ENCODE results near the gene NEK2.

The NEK2 gene

DNA sequence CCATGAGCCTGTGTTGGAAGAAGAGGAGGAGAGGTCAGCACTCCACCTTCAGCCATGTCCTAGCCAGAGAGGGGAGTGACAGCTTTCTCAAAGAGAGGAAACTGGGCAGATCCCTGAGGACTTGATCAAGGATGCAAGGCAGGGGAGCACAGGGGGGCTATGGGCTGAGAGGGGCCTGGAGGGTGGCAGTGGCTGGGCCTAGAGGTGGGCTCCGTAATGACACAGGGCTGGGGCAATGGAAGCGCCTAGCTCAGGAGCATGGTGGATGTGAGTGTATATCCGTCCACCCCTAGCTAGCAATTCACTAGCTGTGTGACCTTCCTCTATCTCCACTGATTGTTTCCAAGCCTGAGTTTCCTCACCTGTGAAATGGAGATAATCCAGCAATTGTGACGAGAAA is 32.6 kb downstream of the NEK2 start:
- TF ChIP-seq FOXM1 (IDR thresholded peaks at IDR 0.05; ENCODE audit: borderline replicate concordance, low read depth), result no peak
- TF ChIP-seq, protein P1, sequence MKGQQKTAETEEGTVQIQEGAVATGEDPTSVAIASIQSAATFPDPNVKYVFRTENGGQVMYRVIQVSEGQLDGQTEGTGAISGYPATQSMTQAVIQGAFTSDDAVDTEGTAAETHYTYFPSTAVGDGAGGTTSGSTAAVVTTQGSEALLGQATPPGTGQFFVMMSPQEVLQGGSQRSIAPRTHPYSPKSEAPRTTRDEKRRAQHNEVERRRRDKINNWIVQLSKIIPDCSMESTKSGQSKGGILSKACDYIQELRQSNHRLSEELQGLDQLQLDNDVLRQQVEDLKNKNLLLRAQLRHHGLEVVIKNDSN (IDR thresholded peaks at IDR 0.05), result no peak

DNA sequence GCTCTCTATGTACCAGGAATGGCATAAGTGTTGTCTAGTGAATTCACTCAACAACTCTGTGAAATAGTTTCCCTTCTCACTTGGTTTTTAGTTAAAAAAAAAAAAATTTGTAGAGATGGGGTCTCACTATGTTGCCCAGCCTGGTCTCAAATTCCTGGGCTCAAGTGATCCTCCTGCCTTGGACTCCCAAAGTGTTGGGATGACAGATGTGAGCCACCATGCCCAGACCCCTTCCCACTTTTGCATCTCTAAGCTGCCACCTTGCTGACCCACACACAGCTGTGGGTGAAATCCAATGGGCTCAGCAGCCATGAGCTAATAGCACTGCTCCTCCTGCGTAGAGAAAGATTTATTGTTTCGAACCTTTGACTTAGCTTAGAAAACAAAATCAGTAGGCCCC is 33.5 kb downstream of the NEK2 start:
- TF ChIP-seq, protein P2, sequence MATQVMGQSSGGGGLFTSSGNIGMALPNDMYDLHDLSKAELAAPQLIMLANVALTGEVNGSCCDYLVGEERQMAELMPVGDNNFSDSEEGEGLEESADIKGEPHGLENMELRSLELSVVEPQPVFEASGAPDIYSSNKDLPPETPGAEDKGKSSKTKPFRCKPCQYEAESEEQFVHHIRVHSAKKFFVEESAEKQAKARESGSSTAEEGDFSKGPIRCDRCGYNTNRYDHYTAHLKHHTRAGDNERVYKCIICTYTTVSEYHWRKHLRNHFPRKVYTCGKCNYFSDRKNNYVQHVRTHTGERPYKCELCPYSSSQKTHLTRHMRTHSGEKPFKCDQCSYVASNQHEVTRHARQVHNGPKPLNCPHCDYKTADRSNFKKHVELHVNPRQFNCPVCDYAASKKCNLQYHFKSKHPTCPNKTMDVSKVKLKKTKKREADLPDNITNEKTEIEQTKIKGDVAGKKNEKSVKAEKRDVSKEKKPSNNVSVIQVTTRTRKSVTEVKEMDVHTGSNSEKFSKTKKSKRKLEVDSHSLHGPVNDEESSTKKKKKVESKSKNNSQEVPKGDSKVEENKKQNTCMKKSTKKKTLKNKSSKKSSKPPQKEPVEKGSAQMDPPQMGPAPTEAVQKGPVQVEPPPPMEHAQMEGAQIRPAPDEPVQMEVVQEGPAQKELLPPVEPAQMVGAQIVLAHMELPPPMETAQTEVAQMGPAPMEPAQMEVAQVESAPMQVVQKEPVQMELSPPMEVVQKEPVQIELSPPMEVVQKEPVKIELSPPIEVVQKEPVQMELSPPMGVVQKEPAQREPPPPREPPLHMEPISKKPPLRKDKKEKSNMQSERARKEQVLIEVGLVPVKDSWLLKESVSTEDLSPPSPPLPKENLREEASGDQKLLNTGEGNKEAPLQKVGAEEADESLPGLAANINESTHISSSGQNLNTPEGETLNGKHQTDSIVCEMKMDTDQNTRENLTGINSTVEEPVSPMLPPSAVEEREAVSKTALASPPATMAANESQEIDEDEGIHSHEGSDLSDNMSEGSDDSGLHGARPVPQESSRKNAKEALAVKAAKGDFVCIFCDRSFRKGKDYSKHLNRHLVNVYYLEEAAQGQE (IDR thresholded peaks at IDR 0.05; ENCODE audit: low read depth), result no peak
- TF ChIP-seq TCF12 (IDR thresholded peaks at IDR 0.05; ENCODE audit: low read depth) (no peak), FOXM1 (IDR thresholded peaks at IDR 0.05; ENCODE audit: borderline replicate concordance, low read depth) (no peak), ZBTB7A (IDR thresholded peaks at IDR 0.05; ENCODE audit: low read depth) (no peak), CEBPB (IDR thresholded peaks at IDR 0.05) (no peak), TEAD4 (IDR thresholded peaks at IDR 0.05) (no peak), EP300 (IDR thresholded peaks at IDR 0.05; ENCODE audit: borderline replicate concordance) (no peak), TAF1 (IDR thresholded peaks at IDR 0.05; ENCODE audit: low read depth) (no peak), EGR1 (IDR thresholded peaks at IDR 0.05) (no peak), RAD21 (IDR thresholded peaks at IDR 0.05; ENCODE audit: low read depth) (no peak), YY1 (IDR thresholded peaks at IDR 0.05; ENCODE audit: low read depth) (no peak), CREB1 (IDR thresholded peaks at IDR 0.05; ENCODE audit: low read depth) (no peak)
- TF ChIP-seq, protein P3, sequence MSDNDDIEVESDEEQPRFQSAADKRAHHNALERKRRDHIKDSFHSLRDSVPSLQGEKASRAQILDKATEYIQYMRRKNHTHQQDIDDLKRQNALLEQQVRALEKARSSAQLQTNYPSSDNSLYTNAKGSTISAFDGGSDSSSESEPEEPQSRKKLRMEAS (IDR thresholded peaks at IDR 0.05), result no peak
- TF ChIP-seq, protein P1 (IDR thresholded peaks at IDR 0.05), result no peak

DNA sequence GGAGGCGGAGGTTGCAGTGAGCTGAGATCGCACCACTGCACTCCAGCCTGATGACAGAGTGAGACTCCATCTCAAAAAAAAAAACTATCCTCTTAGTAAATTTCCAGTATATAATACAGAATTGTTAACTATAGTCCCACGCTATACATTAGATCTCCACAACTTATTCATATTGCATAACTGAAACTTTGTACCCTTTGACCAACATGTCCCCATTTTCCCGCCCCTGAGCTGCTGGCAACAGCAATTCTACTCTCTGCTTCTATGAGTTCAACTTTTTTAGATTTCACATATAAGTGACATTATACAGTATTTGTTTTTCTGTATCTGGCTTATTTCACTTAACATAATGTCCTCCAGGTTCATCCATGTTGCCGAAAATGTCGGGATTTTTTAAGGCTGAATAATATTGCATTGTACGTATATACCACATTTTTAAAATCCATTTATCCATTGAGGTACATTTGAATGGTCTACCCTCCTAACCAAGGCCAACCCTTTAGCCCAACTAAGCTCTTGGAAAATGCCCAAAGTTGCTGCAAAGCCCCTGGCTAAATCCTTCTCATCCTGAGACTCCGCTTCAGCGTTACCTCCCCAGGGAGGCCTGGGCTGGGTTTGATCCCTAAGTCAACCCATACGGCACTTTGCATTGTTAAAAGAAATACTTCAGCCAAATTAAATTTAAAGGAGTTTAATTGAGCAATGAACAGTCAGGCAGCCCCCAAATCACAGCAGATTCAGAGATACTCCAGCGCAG is 34.2 kb downstream of the NEK2 start:
- TF ChIP-seq, protein P3 (IDR thresholded peaks at IDR 0.05), result no peak

DNA sequence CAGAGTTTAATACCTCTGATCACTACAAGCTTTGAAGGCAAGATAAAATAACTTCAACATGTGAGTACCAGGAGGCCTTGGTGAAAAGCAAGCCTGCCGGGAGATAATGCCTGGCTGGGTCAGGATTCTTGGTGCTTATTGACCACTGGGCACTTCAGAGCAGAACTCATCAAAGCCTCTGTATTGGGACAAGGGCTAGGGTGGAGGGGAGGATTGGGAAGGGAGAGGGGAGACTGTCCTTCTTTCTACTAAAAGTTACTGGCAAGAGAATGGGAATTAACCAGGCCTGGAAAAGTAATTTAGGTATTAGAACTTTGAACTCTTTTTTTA is 35.2 kb downstream of the NEK2 start:
- TF ChIP-seq CREB1 (IDR thresholded peaks at IDR 0.05; ENCODE audit: low read depth), result no peak
- no peak for TF ChIP-seq EGR1 (IDR thresholded peaks at IDR 0.05)
- no peak for TF ChIP-seq ZBTB7A (IDR thresholded peaks at IDR 0.05; ENCODE audit: low read depth)
- TF ChIP-seq NFIC (IDR thresholded peaks at IDR 0.05), result no peak
- no peak for TF ChIP-seq TEAD4 (IDR thresholded peaks at IDR 0.05)
- no peak for TF ChIP-seq TAF1 (IDR thresholded peaks at IDR 0.05; ENCODE audit: low read depth)
- TF ChIP-seq, protein P1 (IDR thresholded peaks at IDR 0.05), result no peak
- TF ChIP-seq, protein P3 (IDR thresholded peaks at IDR 0.05), result no peak
- TF ChIP-seq RAD21 (IDR thresholded peaks at IDR 0.05; ENCODE audit: low read depth), result no peak
- TF ChIP-seq YY1 (IDR thresholded peaks at IDR 0.05; ENCODE audit: low read depth), result no peak
- TF ChIP-seq, protein P2 (IDR thresholded peaks at IDR 0.05; ENCODE audit: low read depth), result no peak
- no peak for TF ChIP-seq CEBPB (IDR thresholded peaks at IDR 0.05)
- no peak for TF ChIP-seq TCF12 (IDR thresholded peaks at IDR 0.05; ENCODE audit: low read depth)
- no peak for TF ChIP-seq FOXM1 (IDR thresholded peaks at IDR 0.05; ENCODE audit: borderline replicate concordance, low read depth)
- TF ChIP-seq EP300 (IDR thresholded peaks at IDR 0.05; ENCODE audit: borderline replicate concordance), result no peak

DNA sequence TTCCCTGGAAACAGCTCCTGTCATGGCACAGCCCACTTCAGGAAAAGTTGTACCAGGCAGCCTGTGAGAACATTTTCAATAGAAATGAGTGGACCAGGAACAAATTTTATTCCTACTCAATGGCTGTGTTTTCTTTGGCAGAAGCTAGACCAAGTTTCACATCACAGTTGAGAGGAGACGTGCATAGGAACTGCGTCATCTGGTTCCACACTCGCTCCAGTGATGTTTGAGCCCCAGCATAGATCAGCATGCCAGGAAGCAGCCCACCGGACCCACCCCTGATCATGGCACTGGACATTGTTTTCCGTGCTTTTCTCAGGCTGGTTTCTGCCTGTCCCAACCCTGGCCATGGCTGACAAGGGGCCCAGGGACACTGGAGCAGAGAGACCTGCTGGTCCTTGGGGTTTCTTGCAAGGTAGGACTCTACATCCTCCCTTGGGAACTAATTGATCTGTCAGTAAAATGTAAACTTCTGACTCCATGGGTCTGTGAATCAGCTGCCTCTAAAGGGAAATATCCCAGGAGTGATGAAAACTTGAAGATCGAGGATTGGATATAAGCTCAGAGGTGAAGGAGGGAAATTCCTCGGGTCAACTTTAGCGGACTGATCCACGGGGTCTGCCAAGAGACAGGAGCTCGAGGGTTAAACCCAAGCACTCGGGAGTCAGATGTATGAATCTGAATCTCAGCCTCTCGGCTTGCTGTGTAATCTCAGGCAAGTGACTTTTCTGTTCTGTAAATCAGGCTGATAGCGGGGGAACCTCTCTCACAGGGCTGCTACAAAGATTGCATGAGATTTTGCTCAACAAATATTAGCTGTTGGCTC is 35.7 kb downstream of the NEK2 start:
- no peak for TF ChIP-seq ZBTB7A (IDR thresholded peaks at IDR 0.05; ENCODE audit: low read depth)
- TF ChIP-seq, protein P1 (IDR thresholded peaks at IDR 0.05), result no peak
- TF ChIP-seq CEBPB (IDR thresholded peaks at IDR 0.05), result no peak
- TF ChIP-seq TAF1 (IDR thresholded peaks at IDR 0.05; ENCODE audit: low read depth), result no peak
- no peak for TF ChIP-seq TEAD4 (IDR thresholded peaks at IDR 0.05)
- TF ChIP-seq EGR1 (IDR thresholded peaks at IDR 0.05), result no peak
- TF ChIP-seq NFIC (IDR thresholded peaks at IDR 0.05), result no peak
- no peak for TF ChIP-seq RAD21 (IDR thresholded peaks at IDR 0.05; ENCODE audit: low read depth)
- TF ChIP-seq TCF12 (IDR thresholded peaks at IDR 0.05; ENCODE audit: low read depth), result no peak
- TF ChIP-seq, protein P2 (IDR thresholded peaks at IDR 0.05; ENCODE audit: low read depth), result no peak
